Middle frontal gyrus (tissue), 1 donor: Measurements from ENCODE around the gene BCL2L14.

Source experiments
- DNase-seq: peaks from one replicate; pipeline ENCODE4 v3.0.0-alpha.2; 2015; ENCODE audit warnings: low spot score; ENCODE audit errors: extremely low spot score

BCL2L14 gene

GRCh38 chr12:12054993-12055392 is 15.7 kb upstream of the BCL2L14 start:
- DNase-seq = no peak

DNA sequence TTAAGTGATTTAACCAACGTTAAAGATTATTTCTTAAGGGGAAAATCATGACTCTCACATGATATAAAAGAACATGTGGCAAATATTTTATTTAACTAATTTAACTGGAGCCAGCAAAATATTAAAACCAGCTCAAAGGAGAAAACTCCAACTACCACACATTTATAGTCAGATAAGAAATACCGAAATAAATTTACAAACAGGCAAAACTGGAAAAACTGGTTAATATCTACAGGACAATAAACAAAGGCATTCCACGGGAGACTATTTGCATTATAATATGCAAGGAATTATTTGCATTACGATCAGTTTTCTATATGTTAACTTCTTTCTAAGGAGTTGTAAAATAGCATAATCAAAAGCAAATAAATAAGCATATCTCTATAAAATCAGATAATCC is 13.8 kb upstream of the BCL2L14 start:
- DNase-seq = no peak

DNA sequence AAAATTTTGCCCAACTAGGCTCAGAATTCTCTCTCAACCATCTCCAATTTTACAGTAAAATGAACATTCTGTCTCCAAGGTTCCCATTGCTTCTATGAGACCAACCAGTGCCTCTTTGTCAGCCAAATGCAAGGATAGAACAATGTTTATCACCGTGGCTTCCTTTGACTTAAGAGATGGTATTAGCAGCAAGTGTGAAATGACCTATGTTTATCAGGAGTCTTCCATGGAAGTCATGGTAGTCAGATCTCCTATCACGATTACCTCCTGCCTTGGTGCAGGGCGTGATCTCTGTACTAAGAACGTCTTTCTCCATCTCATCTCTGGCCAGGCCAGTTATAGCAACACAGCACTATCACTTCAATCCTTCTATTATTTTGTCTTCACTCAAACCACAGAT is 6.1 kb upstream of the BCL2L14 start:
- DNase-seq = no peak

- no peak for DNase-seq
Measured at GRCh38 chr12:12068751-12069150, 2.0 kb upstream of the BCL2L14 start.

GRCh38 chr12:12069821-12070548 is 754 bp upstream of the BCL2L14 start:
- no peak for DNase-seq

DNA sequence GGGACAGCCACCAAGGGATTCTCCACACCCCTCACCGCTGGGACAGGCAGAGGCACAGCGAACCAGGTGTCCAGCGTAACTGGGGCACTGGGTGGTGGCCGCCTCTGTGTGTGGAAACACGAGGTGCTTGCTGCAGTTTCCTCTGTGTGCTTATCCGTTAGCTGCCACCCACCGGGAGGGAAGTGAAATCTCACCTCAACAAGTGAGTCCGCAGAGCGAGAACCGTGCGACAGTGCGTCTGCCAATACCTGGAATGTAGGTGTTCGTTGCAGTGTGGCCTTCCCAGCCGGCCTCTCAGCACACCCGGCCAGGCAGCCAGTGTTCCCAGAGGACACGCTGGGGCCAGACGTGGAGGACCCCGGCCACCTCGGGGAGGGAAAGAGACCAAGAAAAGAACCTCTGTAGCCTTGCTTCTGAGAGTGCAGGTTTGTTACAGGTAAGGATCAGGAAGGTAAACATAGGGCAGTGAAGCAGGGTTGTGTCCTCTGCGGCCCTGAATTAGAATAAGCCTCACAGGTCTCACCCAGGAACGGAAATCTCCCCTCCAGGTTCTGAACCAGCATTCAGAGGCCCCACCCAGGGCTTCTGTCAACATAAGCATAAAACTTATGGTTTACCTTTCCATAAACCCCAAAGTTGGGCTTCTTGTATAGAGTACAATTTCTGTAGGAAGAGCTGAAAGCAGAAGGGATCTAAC is 1.5 kb downstream of the BCL2L14 start:
- DNase-seq = no peak

DNA sequence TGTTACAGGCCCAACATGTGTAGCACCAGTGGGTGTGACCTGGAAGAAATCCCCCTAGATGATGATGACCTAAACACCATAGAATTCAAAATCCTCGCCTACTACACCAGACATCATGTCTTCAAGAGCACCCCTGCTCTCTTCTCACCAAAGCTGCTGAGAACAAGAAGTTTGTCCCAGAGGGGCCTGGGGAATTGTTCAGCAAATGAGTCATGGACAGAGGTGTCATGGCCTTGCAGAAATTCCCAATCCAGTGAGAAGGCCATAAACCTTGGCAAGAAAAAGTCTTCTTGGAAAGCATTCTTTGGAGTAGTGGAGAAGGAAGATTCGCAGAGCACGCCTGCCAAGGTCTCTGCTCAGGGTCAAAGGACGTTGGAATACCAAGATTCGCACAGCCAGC is 8.6 kb downstream of the BCL2L14 start:
- no peak for DNase-seq

DNA sequence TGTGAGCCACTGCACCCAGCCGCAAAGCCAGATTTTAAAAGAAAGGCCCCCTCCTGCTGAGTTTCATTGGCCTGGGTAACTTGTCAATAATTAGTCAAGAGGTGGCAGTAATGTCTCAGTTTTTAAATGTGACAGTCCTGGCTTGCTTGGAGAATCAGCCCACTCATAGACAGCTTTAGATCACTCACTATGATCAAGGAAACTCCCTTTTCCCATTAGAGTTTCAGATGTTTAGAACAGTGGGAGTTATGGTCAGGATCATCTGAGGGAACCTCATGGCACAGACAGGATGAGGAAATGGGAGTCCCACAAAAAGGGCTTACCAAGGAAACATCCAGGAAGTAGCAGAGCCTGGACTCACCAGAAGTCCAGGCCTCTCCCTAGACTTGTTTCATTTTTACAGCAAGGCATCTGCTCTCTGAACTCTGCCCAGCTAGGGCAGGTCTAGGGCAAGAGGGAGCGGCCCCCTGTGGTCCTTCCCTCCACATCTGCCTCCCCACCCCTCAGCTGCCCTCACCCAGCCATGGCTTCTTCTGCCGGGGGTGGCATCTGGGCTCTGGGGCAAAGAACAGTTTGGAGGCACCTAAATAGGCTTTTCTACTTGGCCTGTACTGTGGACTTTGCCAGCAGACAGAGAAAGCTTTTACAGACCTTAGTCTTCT is 11.2 kb downstream of the BCL2L14 start:
- DNase-seq = peak; percentile 53

DNA sequence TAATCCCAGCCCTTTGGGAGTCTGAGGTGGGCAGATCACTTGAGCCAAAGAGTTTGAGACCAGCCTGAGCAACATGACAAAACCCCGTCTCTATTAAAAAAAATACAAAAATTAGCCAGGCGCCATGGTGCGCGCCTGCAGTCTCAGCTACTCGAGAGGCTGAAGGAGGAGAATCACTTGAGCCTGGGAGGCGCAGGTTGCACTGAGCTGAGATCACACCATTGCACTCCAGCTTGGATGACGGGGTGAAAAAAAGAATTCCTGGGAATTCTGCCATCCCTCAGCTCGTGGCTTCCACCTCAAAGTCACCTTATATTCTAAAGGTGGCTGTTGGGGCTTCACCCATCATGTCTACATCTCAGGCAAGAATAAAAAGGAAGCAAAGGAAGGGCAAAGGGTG is 12.9 kb downstream of the BCL2L14 start:
- no peak for DNase-seq

DNA sequence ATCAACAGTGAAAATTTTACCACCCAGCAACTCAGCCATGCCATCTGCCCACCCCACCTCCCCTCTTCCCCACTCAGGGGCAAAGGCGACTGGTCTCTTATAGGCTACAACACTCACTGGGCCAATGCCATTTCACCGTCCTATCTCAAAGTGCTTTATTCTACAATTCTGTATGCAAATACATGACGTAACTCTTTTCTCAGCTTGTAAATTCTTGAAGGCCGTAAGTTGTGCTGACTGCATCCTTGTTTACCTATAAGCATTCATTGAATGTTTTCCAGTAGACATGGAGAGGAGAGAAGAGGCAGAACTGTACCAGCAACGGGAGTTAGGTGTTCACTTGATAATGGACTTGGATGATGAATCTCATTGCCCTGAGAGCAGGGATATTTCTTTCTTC is 15.6 kb downstream of the BCL2L14 start:
- no peak for DNase-seq

DNA sequence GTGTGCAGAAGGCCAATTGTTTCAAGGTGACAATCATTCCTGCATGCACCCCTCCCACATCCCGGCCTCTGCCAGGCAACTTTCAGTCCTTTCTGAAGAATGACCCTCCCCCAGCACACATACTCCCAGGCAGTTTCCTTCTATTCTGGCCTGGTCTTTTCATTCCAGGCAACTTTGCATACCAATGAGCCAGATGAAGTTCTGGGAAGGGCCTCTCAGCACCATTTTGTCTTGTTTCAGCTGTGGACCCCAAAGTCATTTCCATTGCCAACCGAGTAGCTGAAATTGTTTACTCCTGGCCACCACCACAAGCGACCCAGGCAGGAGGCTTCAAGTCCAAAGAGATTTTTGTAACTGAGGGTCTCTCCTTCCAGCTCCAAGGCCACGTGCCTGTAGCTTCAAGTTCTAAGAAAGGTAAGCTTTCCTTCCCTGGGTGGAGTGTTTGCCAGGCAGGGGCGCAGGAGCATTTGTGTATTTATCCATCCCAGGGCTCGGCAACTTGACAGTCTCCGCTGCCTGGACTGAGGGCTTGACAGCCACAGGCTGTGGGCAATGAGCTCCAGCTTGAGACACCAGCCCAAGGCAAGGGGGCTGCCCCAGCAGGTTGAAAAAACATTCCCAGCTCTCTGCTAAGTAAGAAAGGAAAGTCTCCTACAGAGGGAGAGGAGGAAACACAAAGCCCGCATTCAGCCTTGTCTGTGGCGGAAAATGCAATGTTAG is 16.4 kb downstream of the BCL2L14 start:
- no peak for DNase-seq

DNA sequence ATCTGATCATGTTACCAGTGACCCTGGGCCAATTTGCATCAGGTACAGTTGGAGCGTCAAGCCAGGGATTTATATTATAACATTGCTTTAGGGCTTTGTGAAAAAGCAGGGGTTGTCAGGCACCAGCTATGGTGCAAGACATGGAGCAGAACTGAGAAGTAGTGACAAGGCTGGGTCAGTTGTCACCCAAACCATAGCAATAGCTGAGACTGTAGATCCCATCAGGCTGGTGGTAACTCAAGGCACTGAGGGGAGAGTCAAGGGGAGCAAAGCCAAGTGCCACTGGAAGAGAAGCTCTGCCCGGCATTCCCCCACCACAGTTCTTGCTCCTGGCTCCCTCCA is 16.9 kb downstream of the BCL2L14 start:
- no peak for DNase-seq

GRCh38 chr12:12088147-12088546 is 17.4 kb downstream of the BCL2L14 start:
- DNase-seq = no peak

- no peak for DNase-seq
Measured at GRCh38 chr12:12088761-12089160, 18.0 kb downstream of the BCL2L14 start.

DNA sequence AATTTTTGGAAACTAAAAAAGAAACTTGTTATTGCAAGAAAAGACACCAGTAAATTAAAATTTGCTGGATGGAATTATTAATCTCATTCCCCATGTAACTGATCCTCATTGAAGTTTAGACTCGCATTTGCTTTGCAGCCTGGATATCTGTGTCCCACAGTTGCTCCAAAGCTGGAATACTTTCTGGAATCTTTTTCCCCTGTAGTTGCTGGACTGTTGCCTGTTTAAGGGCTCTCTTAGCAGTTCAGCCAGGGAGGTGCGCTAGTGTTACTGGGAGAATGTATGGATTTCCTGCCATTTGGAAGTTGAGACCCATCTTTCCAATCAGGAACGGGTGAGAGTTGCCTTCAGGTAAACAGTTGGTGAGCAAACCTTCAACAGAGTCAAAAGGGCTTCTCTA is 20.3 kb downstream of the BCL2L14 start:
- no peak for DNase-seq

DNA sequence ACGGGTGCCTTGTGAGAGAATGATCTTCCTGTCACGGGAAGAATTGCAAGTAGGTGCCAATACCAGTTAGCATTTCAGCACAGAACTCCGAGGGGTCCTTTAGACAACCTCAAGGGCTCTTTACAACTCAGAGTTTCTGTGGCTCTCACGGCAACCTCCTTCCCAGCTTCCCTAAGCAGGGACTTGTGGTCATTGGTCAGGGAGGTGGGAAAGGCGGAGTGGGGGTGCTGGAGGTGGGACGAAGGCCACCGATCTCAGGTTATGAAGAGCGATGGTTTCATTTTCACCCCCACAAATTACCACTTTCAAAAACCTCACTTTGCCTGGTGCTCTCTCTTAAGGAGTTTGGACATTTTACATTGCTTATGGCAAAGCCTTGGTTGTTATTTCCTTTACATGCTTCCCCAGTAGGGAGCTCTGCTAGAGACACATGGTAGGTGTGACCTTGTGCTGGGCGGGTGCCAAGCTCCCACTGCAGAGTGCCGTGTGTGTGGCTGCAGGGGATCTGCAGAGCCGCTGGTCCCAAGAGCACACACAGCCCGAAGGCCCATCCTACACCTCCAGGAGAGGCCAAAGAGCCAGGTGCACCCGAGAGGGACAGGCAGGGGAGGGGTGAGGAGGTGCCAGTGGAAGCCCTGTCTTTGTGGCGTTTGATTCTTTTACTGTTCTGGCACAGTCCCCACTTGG is 21.4 kb downstream of the BCL2L14 start:
- DNase-seq = no peak

DNA sequence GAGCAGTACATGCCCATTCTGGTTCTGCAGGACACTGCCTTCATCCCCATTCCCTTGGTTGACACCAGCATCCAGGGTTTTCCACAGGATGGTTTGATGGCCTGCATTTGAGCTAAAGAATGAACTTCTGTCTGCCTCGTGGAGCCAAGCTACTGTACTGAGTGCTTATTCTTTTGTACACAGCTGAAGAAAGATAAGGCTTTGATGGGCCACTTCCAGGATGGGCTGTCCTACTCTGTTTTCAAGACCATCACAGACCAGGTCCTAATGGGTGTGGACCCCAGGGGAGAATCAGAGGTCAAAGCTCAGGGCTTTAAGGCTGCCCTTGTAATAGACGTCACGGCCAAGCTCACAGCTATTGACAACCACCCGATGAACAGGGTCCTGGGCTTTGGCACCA is 23.7 kb downstream of the BCL2L14 start:
- no peak for DNase-seq

DNA sequence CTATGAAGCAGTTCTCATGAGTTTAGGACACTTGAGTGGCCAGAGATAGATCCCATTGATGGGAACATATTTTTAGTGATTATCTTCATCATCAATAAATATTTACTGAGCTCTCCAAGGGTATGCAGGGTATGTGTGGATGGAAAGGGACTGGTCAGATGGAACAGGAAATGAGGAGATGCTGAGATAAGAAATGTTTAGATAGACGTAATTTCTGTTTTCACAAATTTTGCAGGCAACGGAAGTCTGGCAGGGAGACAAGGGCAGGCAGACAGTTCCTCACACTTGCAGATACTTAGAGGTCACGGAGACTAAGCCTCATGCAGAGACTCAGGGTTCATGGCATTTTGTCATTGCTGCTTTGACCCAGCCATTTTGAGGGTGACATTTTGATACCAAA is 24.3 kb downstream of the BCL2L14 start:
- no peak for DNase-seq

DNA sequence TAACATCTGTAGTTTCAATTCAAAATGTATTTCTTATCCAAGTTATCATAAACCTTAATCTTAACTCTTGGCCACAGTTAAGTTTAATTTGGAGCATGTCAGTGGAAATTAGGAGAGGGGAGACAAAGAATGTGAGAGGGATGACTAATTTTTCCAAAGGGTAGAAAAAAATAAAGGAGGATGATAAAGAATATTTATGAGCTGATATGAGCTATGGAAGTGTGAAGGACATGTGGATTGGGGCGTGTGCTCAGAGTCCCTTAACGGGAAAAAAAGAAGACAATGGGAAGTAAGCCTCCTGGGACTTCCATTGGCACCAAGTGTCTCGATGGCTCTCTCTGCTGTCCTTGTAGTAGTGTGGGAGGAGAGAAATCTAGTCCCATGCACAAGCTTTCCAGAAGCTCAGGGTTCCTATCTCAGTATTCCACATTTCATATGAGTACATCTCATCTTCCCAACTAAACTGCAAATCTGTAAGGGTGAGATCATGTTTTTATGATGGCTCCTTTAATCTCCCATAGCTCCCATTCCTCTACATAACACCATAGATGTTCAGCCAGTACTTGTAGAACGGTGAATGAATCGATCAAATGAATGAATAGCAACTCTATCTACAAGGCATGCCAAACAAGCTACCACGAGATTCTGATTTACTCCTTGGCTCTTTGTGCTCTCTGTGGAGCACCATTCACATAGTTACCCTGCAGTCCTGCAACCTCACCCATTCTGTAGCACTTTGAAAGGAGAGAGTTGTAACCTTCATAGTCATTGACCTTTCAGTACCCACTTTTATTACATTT is 27.4 kb downstream of the BCL2L14 start:
- DNase-seq = no peak

DNA sequence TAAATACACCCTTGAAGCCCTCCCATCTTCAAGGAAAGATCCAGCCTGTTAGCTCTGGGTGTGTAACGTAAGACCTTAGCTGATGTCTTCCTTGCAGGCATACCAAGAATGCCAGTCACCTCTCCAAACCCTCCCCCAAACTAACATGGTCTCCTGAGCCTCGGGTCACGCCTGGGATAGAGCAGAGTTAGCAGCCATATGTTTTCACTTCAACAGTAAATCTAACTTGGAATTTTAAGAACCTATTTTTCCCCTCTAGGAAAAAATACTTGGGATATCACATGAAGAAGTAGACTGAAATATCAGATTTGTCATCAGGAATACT is 27.9 kb downstream of the BCL2L14 start:
- DNase-seq = no peak

DNA sequence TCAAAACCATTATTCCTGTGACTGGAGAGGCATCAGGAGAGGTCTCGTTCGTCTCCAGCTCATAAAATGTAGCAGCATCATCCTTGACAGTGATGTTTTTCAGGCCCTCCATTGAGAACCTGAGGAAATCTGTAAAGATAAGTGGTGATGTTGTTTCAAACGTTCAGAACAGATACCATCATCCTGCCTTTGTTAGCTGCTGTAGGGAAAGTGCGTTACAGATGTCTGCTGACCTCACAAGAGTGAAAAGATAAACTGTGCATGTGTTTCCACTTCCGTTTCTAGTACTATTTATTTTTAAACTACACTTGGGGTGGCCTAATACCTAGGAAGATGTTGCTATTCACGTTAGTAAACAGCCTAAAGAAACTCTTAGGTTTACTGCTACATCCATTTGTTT is 28.4 kb downstream of the BCL2L14 start:
- DNase-seq = no peak
